Thyroid gland (tissue), 4 donors: Measurements from ENCODE around the gene PLEKHH1. TPM values are rescaled to one million over a fixed set of nuclear protein-coding genes. Genes with fewer than 3 reads are reported as not detected.

Experiments
- DNase-seq, 2 donors: peaks; one replicate each; pipeline ENCODE4 v3.0.0-alpha.2; 2019
- H3K27ac ChIP-seq, 3 donors: fragments of 200-600 bp; sonication (generic); 1 replicate in 2 of 3; 2 replicates in 1 of 3; pipeline ENCODE4 v1.5.1; 2016 to 2019; ENCODE audit warnings: mild to moderate bottlenecking in 1 of 3, moderate library complexity in 1 of 3
- H3K27me3 ChIP-seq: fragments of 200-600 bp; sonication (generic); one replicate; pipeline ENCODE4 v1.5.1; 2019
- H3K36me3 ChIP-seq, 2 donors: fragments of 200-600 bp; sonication (generic); one replicate each; pipeline ENCODE4 v1.5.1; 2016 to 2019
- H3K4me1 ChIP-seq, 2 donors: fragments of 200-600 bp; sonication (generic); one replicate each; pipeline ENCODE4 v1.5.1; 2017 to 2019
- H3K4me3 ChIP-seq, 3 donors: fragments of 200-600 bp; sonication (generic); replicated peaks in 1 of 3; 1 replicate in 2 of 3; 2 replicates in 1 of 3; pipeline ENCODE4 v1.5.1; 2016; ENCODE audit warnings: mild to moderate bottlenecking in 1 of 3
- H3K9me3 ChIP-seq: fragments of 200-600 bp; sonication (generic); one replicate; pipeline ENCODE4 v1.5.1; 2017
- CTCF ChIP-seq, 6 experiments: fragments of 200-600 bp in 3 of 6; fragments of 450-650 bp in 3 of 6; sonication (generic) in 3 of 6; IDR thresholded peaks; one replicate each; pipeline ENCODE4 v1.5.1; 2016 to 2019; ENCODE audit warnings: antibody characterized with exemption in 6 of 6, mild to moderate bottlenecking in 2 of 6, inconsistent platforms in 1 of 6, moderate library complexity in 1 of 6
- POLR2A ChIP-seq, 2 donors: fragments of 450-650 bp; IDR thresholded peaks; one replicate each; pipeline ENCODE4 v1.6.1; 2017; ENCODE audit warnings: antibody characterized with exemption in 2 of 2, mild to moderate bottlenecking in 2 of 2, moderate library complexity in 1 of 2
- WGBS, 2 donors: methylation state at CpG; one replicate each; pipeline ENCODE4 v1.1.5; 2017; 5-methylcytosine and 5-hydroxymethylcytosine counted together
- intact Hi-C: fragments of 100-400 bp; cut with DNase I; formaldehyde crosslinking; loops from one replicate; pipeline ENCODE4 v1.15.1; 2023
- total RNA-seq, 4 donors: library from RNA; depleted of rRNA; stranded (reverse); fragments of >200 nt; gene quantifications; one replicate each; pipeline ENCODE4 v1.2.3, GENCODE V29; 2016

Gene PLEKHH1
- total RNA-seq, 4 donors from 2014 or later: 225 to 336 (median 241) TPM

- peak overlapping the region in 2 of 3 donors; percentile 2 to 25 for H3K27ac ChIP-seq
- no peaks in the 10 kb centered on the region for H3K27me3 ChIP-seq
- DNase-seq: no peak
- TF ChIP-seq POLR2A (IDR thresholded peaks at IDR 0.05) (no peak), CTCF (IDR thresholded peaks at IDR 0.05) (no peak)
- peaks cover 0 to 15% of the 10 kb centered on the region in 2 donors for H3K36me3 ChIP-seq
- WGBS, 2 donors: 79 to 86% methylated on average over 3 of the region's 3 CpGs
- H3K4me1 ChIP-seq: peaks cover 15 to 22% of the 10 kb centered on the region in 2 donors
- intact Hi-C loops: no loop called here
- no peaks in the 10 kb centered on the region for H3K9me3 ChIP-seq
- no peak overlapping the region for H3K4me3 ChIP-seq
Observed at GRCh38 chr14:67553547-67553946, 20.5 kb downstream of the PLEKHH1 start.

- H3K27me3 ChIP-seq: no peaks in the 10 kb centered on the region
- H3K9me3 ChIP-seq: no peaks in the 10 kb centered on the region
- 92 to 93% methylated on average over 7 of the region's 7 CpGs for WGBS, 2 donors
- no peak overlapping the region for H3K4me3 ChIP-seq
- DNase-seq: no peak
- H3K27ac ChIP-seq: peak overlapping the region in 1 of 3 donors; percentile 25
- H3K4me1 ChIP-seq: peaks cover 15 to 22% of the 10 kb centered on the region in 2 donors
- intact Hi-C loops: no loop called here
- H3K36me3 ChIP-seq: peaks cover 7 to 15% of the 10 kb centered on the region in 2 donors
- TF ChIP-seq POLR2A (IDR thresholded peaks at IDR 0.05): no peak
- TF ChIP-seq CTCF (IDR thresholded peaks at IDR 0.05): no peak
Observed at GRCh38 chr14:67554341-67554740, 21.3 kb downstream of the PLEKHH1 start.

- TF ChIP-seq CTCF (IDR thresholded peaks at IDR 0.05): no peak
- no peak for TF ChIP-seq POLR2A (IDR thresholded peaks at IDR 0.05)
- Histone ChIP-seq H3K27ac (peak overlapping the region; percentile 30 to 56 (median 33)), H3K27me3 (no peaks in the 10 kb centered on the region), H3K9me3 (no peaks in the 10 kb centered on the region), H3K4me1 (peaks cover 15 to 18% of the 10 kb centered on the region in 2 donors), H3K4me3 (no peak overlapping the region), H3K36me3 (peaks cover 20 to 27% of the 10 kb centered on the region in 2 donors)
- peak; percentile 61 to 69 for DNase-seq
- intact Hi-C loops: no loop called here
- 57 to 62% methylated on average over 10 to 11 of the region's 11 CpGs for WGBS, 2 donors
Observed at GRCh38 chr14:67555518-67556090, 22.5 kb downstream of the PLEKHH1 start.

- DNase-seq: no peak
- Histone ChIP-seq H3K4me1 (peaks cover 13 to 14% of the 10 kb centered on the region in 2 donors), H3K27ac (no peak overlapping the region), H3K36me3 (peaks cover 28 to 32% of the 10 kb centered on the region in 2 donors), H3K9me3 (no peaks in the 10 kb centered on the region), H3K4me3 (no peak overlapping the region), H3K27me3 (no peaks in the 10 kb centered on the region)
- TF ChIP-seq CTCF (IDR thresholded peaks at IDR 0.05) (no peak), POLR2A (IDR thresholded peaks at IDR 0.05) (no peak)
- intact Hi-C loops: no loop called here
- WGBS, 2 donors: 72 to 86% methylated on average over 2 of the region's 2 CpGs
Observed at GRCh38 chr14:67556671-67557070, 23.6 kb downstream of the PLEKHH1 start.

GRCh38 chr14:67557118-67557517 is 24.0 kb downstream of the PLEKHH1 start:
- H3K4me3 ChIP-seq: no peak overlapping the region
- H3K9me3 ChIP-seq: no peaks in the 10 kb centered on the region
- 90 to 96% methylated on average over 7 of the region's 7 CpGs for WGBS, 2 donors
- H3K36me3 ChIP-seq: peaks cover 32 to 35% of the 10 kb centered on the region in 2 donors
- intact Hi-C loops: no loop called here
- peaks cover 9 to 10% of the 10 kb centered on the region in 2 donors for H3K4me1 ChIP-seq
- no peaks in the 10 kb centered on the region for H3K27me3 ChIP-seq
- TF ChIP-seq CTCF (IDR thresholded peaks at IDR 0.05) (no peak), POLR2A (IDR thresholded peaks at IDR 0.05) (no peak)
- no peak for DNase-seq
- H3K27ac ChIP-seq: peak overlapping the region in 1 of 3 donors; percentile 11
